ENCODE results near the gene SLC22A23.

SLC22A23 gene

GRCh38 chr6:3237761-3238662 lies 218.8 kb downstream of the SLC22A23 start:
- Histone ChIP-seq H2BK120ac (ENCODE audit: low read depth, low read length) (no peak overlapping the region), H2BK15ac (ENCODE audit: low read depth, poor library complexity, severe bottlenecking) (no peak overlapping the region), H2AK5ac (ENCODE audit: low read length, severe bottlenecking) (no peak overlapping the region), H3K18ac (ENCODE audit: low read depth in 1 of 2, low read length in 2 of 2) (no peak overlapping the region), H3K27me3 (ENCODE audit: control insufficient read depth in 1 of 2, insufficient read depth in 1 of 2, low read length in 2 of 2) (peaks cover 3 to 74% of the 10 kb centered on the region in 2 experiments), H3K4ac (ENCODE audit: low read depth in 1 of 2, low read length in 2 of 2) (no peak overlapping the region), H3K4me2 (ENCODE audit: low read length, poor library complexity, severe bottlenecking) (no peak overlapping the region), H4K91ac (ENCODE audit: low read length) (no peak overlapping the region), H3K9ac (ENCODE audit: low read length) (no peak overlapping the region), H2BK5ac (ENCODE audit: low read depth, low read length, poor library complexity, severe bottlenecking) (no peak overlapping the region), H3K79me1 (replicated peaks; ENCODE audit: low read length, poor library complexity, severe bottlenecking) (no peaks in the 10 kb centered on the region), H3K36me3 (ENCODE audit: control insufficient read depth in 1 of 2, insufficient read depth in 2 of 2, low read depth in 1 of 2, low read length in 2 of 2) (no peaks in the 10 kb centered on the region), H3K23ac (ENCODE audit: low read length in 2 of 2) (peak overlapping the region in 1 of 2 experiments; percentile 71), H3K27ac (ENCODE audit: low read length, poor library complexity, severe bottlenecking) (no peak overlapping the region), H3K4me1 (ENCODE audit: control insufficient read depth, insufficient read depth, low read depth, low read length) (no peaks in the 10 kb centered on the region), H4K8ac (ENCODE audit: low read length) (no peak overlapping the region), H2AFZ (ENCODE audit: low read depth, low read length) (no peak overlapping the region), H2BK12ac (ENCODE audit: low read length in 2 of 2) (no peak overlapping the region), H3K4me3 (ENCODE audit: insufficient read depth in 1 of 2, low read depth in 1 of 2, low read length in 2 of 2) (no peak overlapping the region), H3K14ac (ENCODE audit: low read length in 2 of 2) (no peak overlapping the region), H3K9me3 (ENCODE audit: control insufficient read depth, low read length) (no peaks in the 10 kb centered on the region)
- no peak for DNase-seq
- WGBS: 82% methylated on average over 23 of the region's 24 CpGs

- H3K36me3 ChIP-seq (ENCODE audit: control insufficient read depth in 1 of 2, insufficient read depth in 2 of 2, low read depth in 1 of 2, low read length in 2 of 2): no peaks in the 10 kb centered on the region
- no peak overlapping the region for H2BK12ac ChIP-seq (ENCODE audit: low read length in 2 of 2)
- no peak overlapping the region for H3K4me2 ChIP-seq (ENCODE audit: low read length, poor library complexity, severe bottlenecking)
- H4K91ac ChIP-seq (ENCODE audit: low read length): no peak overlapping the region
- H2AFZ ChIP-seq (ENCODE audit: low read depth, low read length): no peak overlapping the region
- H3K79me1 ChIP-seq (replicated peaks; ENCODE audit: low read length, poor library complexity, severe bottlenecking): no peaks in the 10 kb centered on the region
- no peak overlapping the region for H3K27ac ChIP-seq (ENCODE audit: low read length, poor library complexity, severe bottlenecking)
- H3K9me3 ChIP-seq (ENCODE audit: control insufficient read depth, low read length): no peaks in the 10 kb centered on the region
- no peak overlapping the region for H3K9ac ChIP-seq (ENCODE audit: low read length)
- no peaks in the 10 kb centered on the region for H3K4me1 ChIP-seq (ENCODE audit: control insufficient read depth, insufficient read depth, low read depth, low read length)
- no peak overlapping the region for H4K8ac ChIP-seq (ENCODE audit: low read length)
- 100% methylated on average over 2 of the region's 3 CpGs for WGBS
- peaks cover 3 to 90% of the 10 kb centered on the region in 2 experiments for H3K27me3 ChIP-seq (ENCODE audit: control insufficient read depth in 1 of 2, insufficient read depth in 1 of 2, low read length in 2 of 2)
- no peak overlapping the region for H3K4me3 ChIP-seq (ENCODE audit: insufficient read depth in 1 of 2, low read depth in 1 of 2, low read length in 2 of 2)
- H2BK5ac ChIP-seq (ENCODE audit: low read depth, low read length, poor library complexity, severe bottlenecking): no peak overlapping the region
- no peak overlapping the region for H3K14ac ChIP-seq (ENCODE audit: low read length in 2 of 2)
- H2BK120ac ChIP-seq (ENCODE audit: low read depth, low read length): no peak overlapping the region
- no peak overlapping the region for H3K4ac ChIP-seq (ENCODE audit: low read depth in 1 of 2, low read length in 2 of 2)
- no peak overlapping the region for H3K23ac ChIP-seq (ENCODE audit: low read length in 2 of 2)
- no peak overlapping the region for H2BK15ac ChIP-seq (ENCODE audit: low read depth, poor library complexity, severe bottlenecking)
- H2AK5ac ChIP-seq (ENCODE audit: low read length, severe bottlenecking): no peak overlapping the region
- no peak for DNase-seq
- no peak overlapping the region for H3K18ac ChIP-seq (ENCODE audit: low read depth in 1 of 2, low read length in 2 of 2)
Observed at GRCh38 chr6:3236005-3236404, 220.8 kb downstream of the SLC22A23 start.

- Histone ChIP-seq H2BK120ac (ENCODE audit: low read depth, low read length) (no peak overlapping the region), H4K8ac (ENCODE audit: low read length) (no peak overlapping the region), H3K36me3 (ENCODE audit: control insufficient read depth in 1 of 2, insufficient read depth in 2 of 2, low read depth in 1 of 2, low read length in 2 of 2) (no peaks in the 10 kb centered on the region), H3K23ac (ENCODE audit: low read length in 2 of 2) (no peak overlapping the region), H3K4ac (ENCODE audit: low read depth in 1 of 2, low read length in 2 of 2) (no peak overlapping the region), H3K9me3 (ENCODE audit: control insufficient read depth, low read length) (no peaks in the 10 kb centered on the region), H2AK5ac (ENCODE audit: low read length, severe bottlenecking) (no peak overlapping the region), H2BK15ac (ENCODE audit: low read depth, poor library complexity, severe bottlenecking) (no peak overlapping the region), H3K4me2 (ENCODE audit: low read length, poor library complexity, severe bottlenecking) (no peak overlapping the region), H3K27ac (ENCODE audit: low read length, poor library complexity, severe bottlenecking) (no peak overlapping the region), H2BK12ac (ENCODE audit: low read length in 2 of 2) (no peak overlapping the region), H3K4me3 (ENCODE audit: insufficient read depth in 1 of 2, low read depth in 1 of 2, low read length in 2 of 2) (no peak overlapping the region), H3K79me1 (replicated peaks; ENCODE audit: low read length, poor library complexity, severe bottlenecking) (no peaks in the 10 kb centered on the region), H2AFZ (ENCODE audit: low read depth, low read length) (no peak overlapping the region), H4K91ac (ENCODE audit: low read length) (no peak overlapping the region), H3K9ac (ENCODE audit: low read length) (no peak overlapping the region), H3K18ac (ENCODE audit: low read depth in 1 of 2, low read length in 2 of 2) (no peak overlapping the region), H3K4me1 (ENCODE audit: control insufficient read depth, insufficient read depth, low read depth, low read length) (no peaks in the 10 kb centered on the region), H2BK5ac (ENCODE audit: low read depth, low read length, poor library complexity, severe bottlenecking) (no peak overlapping the region), H3K27me3 (ENCODE audit: control insufficient read depth in 1 of 2, insufficient read depth in 1 of 2, low read length in 2 of 2) (peaks cover 3 to 92% of the 10 kb centered on the region in 2 experiments), H3K14ac (ENCODE audit: low read length in 2 of 2) (no peak overlapping the region)
- DNase-seq: no peak
- 67% methylated on average over 1 of the region's 2 CpGs for WGBS
Observed at GRCh38 chr6:3235486-3235885, 221.4 kb downstream of the SLC22A23 start.

GRCh38 chr6:3233904-3234303 lies 222.9 kb downstream of the SLC22A23 start:
- Histone ChIP-seq H4K8ac (ENCODE audit: low read length) (no peak overlapping the region), H2AFZ (ENCODE audit: low read depth, low read length) (no peak overlapping the region), H3K27me3 (ENCODE audit: control insufficient read depth in 1 of 2, insufficient read depth in 1 of 2, low read length in 2 of 2) (peaks cover 18 to 92% of the 10 kb centered on the region in 2 experiments), H3K9me3 (ENCODE audit: control insufficient read depth, low read length) (no peaks in the 10 kb centered on the region), H3K36me3 (ENCODE audit: control insufficient read depth in 1 of 2, insufficient read depth in 2 of 2, low read depth in 1 of 2, low read length in 2 of 2) (no peaks in the 10 kb centered on the region), H2BK120ac (ENCODE audit: low read depth, low read length) (no peak overlapping the region), H4K91ac (ENCODE audit: low read length) (no peak overlapping the region), H3K18ac (ENCODE audit: low read depth in 1 of 2, low read length in 2 of 2) (no peak overlapping the region), H3K23ac (ENCODE audit: low read length in 2 of 2) (no peak overlapping the region), H3K9ac (ENCODE audit: low read length) (no peak overlapping the region), H3K14ac (ENCODE audit: low read length in 2 of 2) (no peak overlapping the region), H2AK5ac (ENCODE audit: low read length, severe bottlenecking) (no peak overlapping the region), H3K79me1 (replicated peaks; ENCODE audit: low read length, poor library complexity, severe bottlenecking) (peaks cover 4% of the 10 kb centered on the region), H3K4me2 (ENCODE audit: low read length, poor library complexity, severe bottlenecking) (no peak overlapping the region), H3K4me1 (ENCODE audit: control insufficient read depth, insufficient read depth, low read depth, low read length) (peaks cover 10% of the 10 kb centered on the region), H3K4ac (ENCODE audit: low read depth in 1 of 2, low read length in 2 of 2) (no peak overlapping the region), H3K4me3 (ENCODE audit: insufficient read depth in 1 of 2, low read depth in 1 of 2, low read length in 2 of 2) (no peak overlapping the region), H2BK12ac (ENCODE audit: low read length in 2 of 2) (no peak overlapping the region), H2BK15ac (ENCODE audit: low read depth, poor library complexity, severe bottlenecking) (no peak overlapping the region), H3K27ac (ENCODE audit: low read length, poor library complexity, severe bottlenecking) (no peak overlapping the region), H2BK5ac (ENCODE audit: low read depth, low read length, poor library complexity, severe bottlenecking) (no peak overlapping the region)
- no peak for DNase-seq
- WGBS: 97% methylated on average over 3 of the region's 3 CpGs

Measured in mesenchymal stem cell (in vitro differentiated cells and primary cell).